Measurements from ENCODE around the gene MET. TPM values are rescaled to one million over a fixed set of nuclear protein-coding genes. Genes with fewer than 3 reads are reported as not detected.
A peak's percentile ranks its signal among the peaks of the same experiment; 100 is the strongest.

The MET gene
- total RNA-seq, 1 experiment from 2014 or later, result 200 TPM

DNA sequence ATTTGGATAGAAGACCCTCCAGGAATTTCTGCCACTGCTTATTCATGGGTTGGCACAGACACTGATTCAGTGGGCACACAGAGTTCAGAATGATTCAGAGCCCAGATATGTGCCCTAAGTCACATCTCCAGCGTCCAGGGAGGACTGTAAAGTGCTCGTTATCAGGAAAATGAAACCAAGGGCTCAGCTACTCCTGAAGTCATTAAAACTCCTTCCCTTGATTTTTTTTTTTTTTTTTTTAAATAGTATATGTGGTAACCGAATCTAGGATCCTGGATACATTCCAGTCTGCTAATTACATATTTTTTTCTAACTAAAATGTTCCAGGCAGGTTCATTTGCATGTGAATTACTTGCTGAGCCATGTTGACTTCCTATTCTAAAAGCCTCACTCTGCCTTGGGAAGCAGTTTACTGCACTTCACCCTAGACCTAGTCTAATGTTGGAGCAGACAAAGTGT lies 34.7 kb downstream of the MET start (continued):
- TF ChIP-seq ZNF274 (IDR thresholded peaks at IDR 0.05; ENCODE audit: low read depth, low read length) (no peak), FOSL1 (IDR thresholded peaks at IDR 0.05; ENCODE audit: low read depth) (peak; percentile 92)

DNA sequence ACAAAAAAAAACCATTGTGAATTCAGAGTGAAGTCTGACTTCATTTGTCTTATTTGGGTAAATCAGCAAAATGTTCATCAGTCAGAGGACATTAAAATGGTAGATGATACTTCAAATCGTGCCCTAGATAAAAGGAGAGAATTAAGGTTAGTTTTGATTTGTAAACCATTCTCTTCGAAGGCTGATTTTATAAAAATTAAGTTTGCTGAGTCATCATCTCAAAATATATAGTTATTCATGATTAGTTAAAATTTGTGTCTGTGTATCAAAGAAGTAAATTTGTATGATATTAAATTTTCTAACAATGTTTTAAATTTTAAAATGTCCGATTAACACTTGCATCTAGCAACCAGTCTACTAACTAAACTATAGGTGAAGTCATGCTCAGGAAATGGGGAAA lies 35.3 kb downstream of the MET start:
- ChIA-PET RAD21 (ENCODE audit: low non-redundant PET in 1 of 2, low total read pairs in 2 of 2, uncharacterized antibody in 2 of 2, unreplicated experiment in 2 of 2) (no interaction called here), POLR2A (no interaction called here), CTCF (no interaction called here)
- Histone ChIP-seq H3K9me3 (ENCODE audit: control insufficient read depth in 1 of 2, insufficient read depth in 1 of 2, low read depth in 1 of 2, low read length in 2 of 2) (no peaks in the 10 kb centered on the region), H3K4me2 (ENCODE audit: low read length) (peak overlapping the region; percentile 77), H3K9ac (ENCODE audit: low read length) (peak overlapping the region; percentile 64), H4K20me1 (ENCODE audit: insufficient read depth) (no peaks in the 10 kb centered on the region), H3K27ac (ENCODE audit: low read depth, low read length) (peak overlapping the region; percentile 91), H3K4me1 (ENCODE audit: control insufficient read depth in 1 of 2, insufficient read depth in 2 of 2, low read length in 2 of 2) (peaks cover 96 to 100% of the 10 kb centered on the region in 2 experiments), H3K79me2 (ENCODE audit: insufficient read depth, low read length) (peaks cover 100% of the 10 kb centered on the region), H3K9me2 (ENCODE audit: insufficient read depth) (no peaks in the 10 kb centered on the region), H3K4me3 (replicated peaks in 1 of 2; ENCODE audit: low read depth in 1 of 2, low read length in 2 of 2) (peak overlapping the region; percentile 21 to 45; a peak in 3 of 4 replicates), H3K27me3 (ENCODE audit: insufficient read depth, low read length) (no peaks in the 10 kb centered on the region), H2AFZ (ENCODE audit: low read depth, low read length, poor library complexity, severe bottlenecking) (no peak overlapping the region), H3K36me3 (ENCODE audit: control insufficient read depth in 1 of 2, insufficient read depth in 2 of 2, low read length in 2 of 2) (peaks cover 0 to 35% of the 10 kb centered on the region in 2 experiments; a peak in 2 of 4 replicates)
- intact Hi-C loops (cut with micrococcal nuclease), result loop anchor here (5.0 kb wide), 1 partner anchor 70 kb away; no protein-coding TSS in a partner anchor
- ATAC-seq (no peak), DNase-seq (ENCODE audit: low read depth, low spot score) (no peak)
- BruUV-seq (replicated peaks), result no TSS peak
- TF ChIP-seq CBX3 (IDR thresholded peaks at IDR 0.05; ENCODE audit: low read depth), result no peak
- no peak for TF ChIP-seq JUND (IDR thresholded peaks at IDR 0.05)
- no peak for TF ChIP-seq FOSL1 (IDR thresholded peaks at IDR 0.05; ENCODE audit: low read depth)
- TF ChIP-seq SIN3A (IDR thresholded peaks at IDR 0.05; ENCODE audit: low read depth), result no peak
- TF ChIP-seq, protein P1, sequence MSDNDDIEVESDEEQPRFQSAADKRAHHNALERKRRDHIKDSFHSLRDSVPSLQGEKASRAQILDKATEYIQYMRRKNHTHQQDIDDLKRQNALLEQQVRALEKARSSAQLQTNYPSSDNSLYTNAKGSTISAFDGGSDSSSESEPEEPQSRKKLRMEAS (IDR thresholded peaks at IDR 0.05), result no peak
- TF ChIP-seq, protein P2, sequence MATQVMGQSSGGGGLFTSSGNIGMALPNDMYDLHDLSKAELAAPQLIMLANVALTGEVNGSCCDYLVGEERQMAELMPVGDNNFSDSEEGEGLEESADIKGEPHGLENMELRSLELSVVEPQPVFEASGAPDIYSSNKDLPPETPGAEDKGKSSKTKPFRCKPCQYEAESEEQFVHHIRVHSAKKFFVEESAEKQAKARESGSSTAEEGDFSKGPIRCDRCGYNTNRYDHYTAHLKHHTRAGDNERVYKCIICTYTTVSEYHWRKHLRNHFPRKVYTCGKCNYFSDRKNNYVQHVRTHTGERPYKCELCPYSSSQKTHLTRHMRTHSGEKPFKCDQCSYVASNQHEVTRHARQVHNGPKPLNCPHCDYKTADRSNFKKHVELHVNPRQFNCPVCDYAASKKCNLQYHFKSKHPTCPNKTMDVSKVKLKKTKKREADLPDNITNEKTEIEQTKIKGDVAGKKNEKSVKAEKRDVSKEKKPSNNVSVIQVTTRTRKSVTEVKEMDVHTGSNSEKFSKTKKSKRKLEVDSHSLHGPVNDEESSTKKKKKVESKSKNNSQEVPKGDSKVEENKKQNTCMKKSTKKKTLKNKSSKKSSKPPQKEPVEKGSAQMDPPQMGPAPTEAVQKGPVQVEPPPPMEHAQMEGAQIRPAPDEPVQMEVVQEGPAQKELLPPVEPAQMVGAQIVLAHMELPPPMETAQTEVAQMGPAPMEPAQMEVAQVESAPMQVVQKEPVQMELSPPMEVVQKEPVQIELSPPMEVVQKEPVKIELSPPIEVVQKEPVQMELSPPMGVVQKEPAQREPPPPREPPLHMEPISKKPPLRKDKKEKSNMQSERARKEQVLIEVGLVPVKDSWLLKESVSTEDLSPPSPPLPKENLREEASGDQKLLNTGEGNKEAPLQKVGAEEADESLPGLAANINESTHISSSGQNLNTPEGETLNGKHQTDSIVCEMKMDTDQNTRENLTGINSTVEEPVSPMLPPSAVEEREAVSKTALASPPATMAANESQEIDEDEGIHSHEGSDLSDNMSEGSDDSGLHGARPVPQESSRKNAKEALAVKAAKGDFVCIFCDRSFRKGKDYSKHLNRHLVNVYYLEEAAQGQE (IDR thresholded peaks at IDR 0.05; ENCODE audit: low read depth), result no peak
- TF ChIP-seq, protein P3, sequence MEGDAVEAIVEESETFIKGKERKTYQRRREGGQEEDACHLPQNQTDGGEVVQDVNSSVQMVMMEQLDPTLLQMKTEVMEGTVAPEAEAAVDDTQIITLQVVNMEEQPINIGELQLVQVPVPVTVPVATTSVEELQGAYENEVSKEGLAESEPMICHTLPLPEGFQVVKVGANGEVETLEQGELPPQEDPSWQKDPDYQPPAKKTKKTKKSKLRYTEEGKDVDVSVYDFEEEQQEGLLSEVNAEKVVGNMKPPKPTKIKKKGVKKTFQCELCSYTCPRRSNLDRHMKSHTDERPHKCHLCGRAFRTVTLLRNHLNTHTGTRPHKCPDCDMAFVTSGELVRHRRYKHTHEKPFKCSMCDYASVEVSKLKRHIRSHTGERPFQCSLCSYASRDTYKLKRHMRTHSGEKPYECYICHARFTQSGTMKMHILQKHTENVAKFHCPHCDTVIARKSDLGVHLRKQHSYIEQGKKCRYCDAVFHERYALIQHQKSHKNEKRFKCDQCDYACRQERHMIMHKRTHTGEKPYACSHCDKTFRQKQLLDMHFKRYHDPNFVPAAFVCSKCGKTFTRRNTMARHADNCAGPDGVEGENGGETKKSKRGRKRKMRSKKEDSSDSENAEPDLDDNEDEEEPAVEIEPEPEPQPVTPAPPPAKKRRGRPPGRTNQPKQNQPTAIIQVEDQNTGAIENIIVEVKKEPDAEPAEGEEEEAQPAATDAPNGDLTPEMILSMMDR (IDR thresholded peaks at IDR 0.05 in 2 of 3, conservative IDR thresholded peaks at IDR 0.05 in 1 of 3; ENCODE audit: borderline replicate concordance in 1 of 3, insufficient read depth in 1 of 3, low read depth in 2 of 3, low read length in 2 of 3), result no peak
- no peak for TF ChIP-seq EZH2phosphoT487 (IDR thresholded peaks at IDR 0.05; ENCODE audit: borderline replicate concordance)
- TF ChIP-seq POLR2AphosphoS5 (IDR thresholded peaks at IDR 0.05; ENCODE audit: low read depth, low read length), result no peak
- no peak for TF ChIP-seq YY1 (IDR thresholded peaks at IDR 0.05; ENCODE audit: extremely low read depth, insufficient replicate concordance, low read depth, low read length)
- no peak for TF ChIP-seq ZFX (IDR thresholded peaks at IDR 0.05)

Measured in HCT116 (cell line).